Activated T-cell treated with anti-CD3 and anti-CD28 coated beads for 4 hours (primary cell): ENCODE measurements around the gene SDR39U1.
"Not testable (repeated sequence)": the region's sequence is repeated elsewhere in the genome, so short reads cannot be mapped to it uniquely, and the experiment has no call there.

Experiments used
- DNase-seq: peaks from one replicate; pipeline ENCODE4 v3.0.0-alpha.2; 2020

Gene SDR39U1, protein sequence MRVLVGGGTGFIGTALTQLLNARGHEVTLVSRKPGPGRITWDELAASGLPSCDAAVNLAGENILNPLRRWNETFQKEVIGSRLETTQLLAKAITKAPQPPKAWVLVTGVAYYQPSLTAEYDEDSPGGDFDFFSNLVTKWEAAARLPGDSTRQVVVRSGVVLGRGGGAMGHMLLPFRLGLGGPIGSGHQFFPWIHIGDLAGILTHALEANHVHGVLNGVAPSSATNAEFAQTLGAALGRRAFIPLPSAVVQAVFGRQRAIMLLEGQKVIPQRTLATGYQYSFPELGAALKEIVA

DNA sequence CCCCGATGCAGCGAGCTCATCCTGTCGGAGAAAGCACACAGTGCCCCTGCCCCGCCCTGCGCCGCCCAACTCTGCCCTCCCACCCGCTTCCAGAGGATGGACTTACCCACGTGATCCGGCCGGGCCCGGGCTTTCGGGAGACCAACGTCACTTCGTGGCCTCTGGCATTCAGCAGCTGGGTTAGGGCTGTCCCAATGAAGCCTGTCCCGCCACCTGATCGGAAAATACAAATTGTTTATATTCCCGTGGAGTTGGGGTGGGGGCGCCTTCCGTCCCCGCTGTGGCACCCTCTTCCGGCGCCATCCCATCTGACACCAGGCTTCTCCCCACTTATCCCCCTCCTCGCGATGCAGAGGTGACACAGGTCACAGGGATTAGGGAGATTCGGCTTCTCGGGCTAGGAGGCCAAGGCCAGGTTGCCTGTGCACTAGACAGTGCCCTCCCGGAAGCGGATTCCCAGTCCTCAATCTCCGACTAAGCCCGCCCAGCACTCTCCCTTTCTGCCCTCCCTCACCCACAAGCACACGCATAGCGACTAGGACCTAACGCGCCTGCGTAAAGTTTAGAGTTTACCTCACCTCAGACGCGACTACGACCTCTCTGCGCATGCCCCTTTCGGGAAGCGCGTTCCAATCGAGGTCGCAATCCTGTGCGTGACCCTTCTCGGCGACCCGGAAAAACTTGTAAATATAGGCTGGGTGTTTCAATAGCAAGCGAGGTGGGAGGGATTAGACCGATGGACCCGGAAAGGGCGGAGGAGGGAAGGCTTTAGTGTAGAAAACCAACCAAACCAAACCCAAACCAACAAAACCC, at the start of gene SDR39U1:
Gene SDR39U1, minus strand, starts transcription at position 537 of the 813 bp plus-strand sequence. Its CDS starts 7 bp downstream, at position 530.
- DNase-seq, result peak; percentile 92

GRCh38 chr14:24491586-24492408, 49.2 kb upstream of the SDR39U1 start:
- not testable (repeated sequence) for DNase-seq

DNA sequence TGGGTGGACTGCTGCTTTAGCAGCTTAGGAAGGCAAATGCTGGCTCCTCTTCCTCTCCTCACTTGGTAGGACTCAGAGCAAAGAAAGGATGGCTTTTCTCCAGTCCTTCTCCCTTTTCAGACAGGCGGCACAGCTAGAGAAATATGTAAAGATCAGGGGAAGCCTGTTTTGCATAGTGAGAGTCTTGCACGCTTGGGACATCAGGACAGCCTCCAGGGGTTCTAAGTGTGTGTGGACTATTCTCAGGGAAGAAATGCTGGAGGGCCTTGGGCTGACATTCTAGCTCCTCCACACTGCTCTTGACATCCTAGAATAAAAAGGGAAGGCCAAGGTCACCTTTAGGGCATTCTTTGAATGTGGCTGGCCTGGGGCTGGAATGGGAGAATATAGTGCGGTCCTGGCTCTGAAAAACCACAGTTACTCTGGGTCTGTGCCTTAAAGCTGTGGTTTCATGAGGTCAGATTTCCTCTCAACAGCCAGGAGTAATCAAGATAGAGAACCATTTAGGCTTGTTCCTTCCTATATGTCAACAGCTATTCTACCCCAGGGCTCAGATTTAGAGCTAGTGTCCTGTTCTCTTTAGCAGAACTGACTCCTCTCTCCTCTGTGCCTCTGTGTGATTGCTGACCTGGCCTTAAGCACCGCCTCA, 41.2 kb upstream of the SDR39U1 start:
- no peak for DNase-seq

GRCh38 chr14:24482699-24483303, 40.2 kb upstream of the SDR39U1 start:
- not testable (repeated sequence) for DNase-seq

DNA sequence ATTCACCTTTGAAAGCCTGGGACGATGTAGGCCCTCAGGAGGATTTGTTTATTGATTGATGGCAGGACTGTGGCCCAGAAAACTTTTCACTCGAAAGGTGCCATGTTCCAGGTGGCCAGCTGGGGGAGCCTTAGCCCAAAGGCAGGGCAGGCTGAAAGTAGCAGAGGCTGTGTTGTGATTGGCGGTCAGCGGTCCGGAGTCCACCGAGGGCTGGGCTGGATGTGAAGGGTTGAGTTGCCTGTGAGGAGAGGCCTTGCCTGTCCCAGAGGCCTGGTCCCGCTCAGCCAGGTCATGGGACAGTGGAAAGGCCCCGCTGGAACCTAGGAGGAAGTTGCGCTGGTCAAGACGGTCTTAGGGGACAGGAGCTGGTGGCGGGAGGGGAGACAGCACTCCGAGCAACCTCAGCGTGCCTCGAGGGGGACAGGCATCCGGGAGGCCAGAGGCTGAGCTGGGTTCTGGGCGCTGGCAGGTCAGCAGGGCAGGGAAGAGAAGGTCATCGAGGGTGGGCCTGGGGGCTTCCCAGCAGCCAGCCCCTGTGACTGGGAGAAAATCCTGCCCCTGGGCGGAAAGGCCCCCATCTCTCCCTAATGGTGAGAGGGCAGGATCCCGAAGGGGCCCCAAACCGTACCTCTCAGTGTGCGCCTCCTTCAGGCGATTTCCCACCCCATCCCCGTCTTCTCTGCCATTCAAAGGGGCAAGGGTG, 39.2 kb upstream of the SDR39U1 start:
- DNase-seq, result peak; percentile 3

GRCh38 chr14:24479999-24480398, 37.4 kb upstream of the SDR39U1 start:
- not testable (repeated sequence) for DNase-seq

- no peak for DNase-seq
Measured at GRCh38 chr14:24475261-24475660, 32.7 kb upstream of the SDR39U1 start.

DNA sequence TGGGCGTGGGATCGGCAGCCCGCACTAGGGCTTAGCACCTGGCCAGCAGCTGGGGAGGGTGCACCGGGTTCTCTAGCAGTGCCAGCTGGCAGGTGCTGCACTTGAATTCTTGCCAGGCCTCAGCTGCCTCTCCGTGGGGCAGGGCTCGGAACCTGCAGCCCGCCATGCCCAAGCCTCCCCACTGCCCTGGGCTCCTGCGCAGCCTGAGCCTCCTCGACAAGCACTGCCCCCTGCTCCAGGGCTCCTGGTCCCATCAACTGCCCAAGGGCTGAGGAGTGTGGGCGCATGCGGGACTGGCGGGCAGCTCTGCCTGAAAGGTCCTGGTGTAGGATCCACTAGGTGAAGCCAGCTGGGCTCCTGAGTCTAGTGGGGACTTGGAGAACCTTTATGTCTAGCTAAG, 30.6 kb upstream of the SDR39U1 start:
- no peak for DNase-seq

DNA sequence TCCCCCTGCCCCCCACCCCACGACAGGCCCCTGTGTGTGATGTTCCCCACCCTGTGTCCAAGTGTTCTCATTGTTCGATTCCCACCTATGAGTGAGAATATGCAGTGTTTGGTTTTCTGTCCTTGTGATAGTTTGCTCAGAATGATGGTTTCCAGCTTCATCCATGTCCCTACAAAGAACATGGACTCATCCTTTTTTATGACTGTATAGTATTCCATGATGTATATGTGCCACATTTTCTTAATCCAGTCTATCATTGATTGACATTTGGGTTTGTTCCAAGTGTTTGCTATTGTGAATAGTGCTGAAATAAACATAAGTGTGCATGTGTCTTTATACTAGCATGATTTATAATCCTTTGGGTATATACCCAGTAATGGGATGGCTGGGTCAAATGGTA, 27.9 kb upstream of the SDR39U1 start:
- not testable (repeated sequence) for DNase-seq

GRCh38 chr14:24465805-24466204, 23.2 kb upstream of the SDR39U1 start:
- DNase-seq, result no peak

DNA sequence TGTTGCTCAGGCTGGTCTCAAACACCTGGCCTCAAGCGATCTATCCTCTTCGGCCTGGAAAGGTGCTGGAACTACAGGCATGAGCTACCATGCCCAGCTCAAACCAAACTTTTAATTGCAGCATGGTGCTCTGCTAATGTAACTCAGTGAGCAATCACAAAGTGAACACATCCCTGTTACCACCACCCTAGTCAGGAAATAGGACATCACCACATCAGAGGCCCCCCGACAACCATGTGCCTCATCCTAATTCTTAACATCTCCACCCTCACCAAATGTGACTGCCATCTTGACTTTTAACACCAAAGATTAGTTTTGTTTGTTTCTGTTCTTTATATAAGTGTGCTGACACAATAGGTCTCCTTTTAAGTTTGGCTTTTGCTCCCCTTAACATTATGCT, 22.8 kb upstream of the SDR39U1 start:
- DNase-seq, result no peak

- no peak for DNase-seq
Measured at GRCh38 chr14:24463884-24464785, 21.6 kb upstream of the SDR39U1 start.

- DNase-seq, result no peak
Measured at GRCh38 chr14:24463017-24463883, 20.7 kb upstream of the SDR39U1 start.

DNA sequence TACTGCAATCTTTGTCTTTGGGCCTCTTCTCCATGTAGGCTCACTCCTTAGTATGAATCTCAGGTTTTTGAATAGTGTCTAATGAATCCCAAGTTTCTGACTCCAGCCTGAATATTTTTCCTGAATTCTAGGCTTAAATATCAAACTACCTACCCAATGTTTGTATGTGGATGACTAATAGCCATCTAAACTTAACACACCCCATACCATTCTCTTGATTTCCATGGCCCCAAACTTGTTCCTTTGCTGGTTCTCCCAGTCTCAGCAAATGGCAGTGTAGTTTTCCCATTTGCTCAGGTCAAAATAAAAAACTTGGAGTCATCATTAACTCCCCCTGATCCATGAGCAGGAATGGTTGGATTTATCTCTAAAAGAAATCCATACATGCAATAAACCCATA, 18.8 kb upstream of the SDR39U1 start:
- DNase-seq, result no peak

- DNase-seq, result no peak
Measured at GRCh38 chr14:24459331-24459730, 16.8 kb upstream of the SDR39U1 start.

DNA sequence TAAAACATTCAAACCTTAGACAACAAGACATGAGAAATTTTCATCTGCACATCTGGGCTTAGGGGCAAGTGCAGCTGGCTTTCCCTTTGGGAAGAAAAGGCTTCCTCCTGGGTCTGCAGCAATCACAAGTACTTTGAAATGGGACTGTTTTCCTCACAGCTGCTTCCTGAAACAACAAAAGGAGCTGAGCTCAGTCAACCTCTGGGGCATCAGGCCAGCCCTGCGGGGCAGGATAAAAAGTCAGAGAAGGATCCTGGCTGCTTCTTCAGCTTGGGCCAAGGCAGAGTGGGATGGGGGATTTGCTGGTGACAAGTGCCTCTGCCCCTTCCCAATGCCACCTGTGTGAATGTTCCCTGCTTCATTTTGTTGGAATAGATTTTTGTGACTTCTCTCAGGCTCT, 16.2 kb upstream of the SDR39U1 start:
- DNase-seq, result no peak

DNA sequence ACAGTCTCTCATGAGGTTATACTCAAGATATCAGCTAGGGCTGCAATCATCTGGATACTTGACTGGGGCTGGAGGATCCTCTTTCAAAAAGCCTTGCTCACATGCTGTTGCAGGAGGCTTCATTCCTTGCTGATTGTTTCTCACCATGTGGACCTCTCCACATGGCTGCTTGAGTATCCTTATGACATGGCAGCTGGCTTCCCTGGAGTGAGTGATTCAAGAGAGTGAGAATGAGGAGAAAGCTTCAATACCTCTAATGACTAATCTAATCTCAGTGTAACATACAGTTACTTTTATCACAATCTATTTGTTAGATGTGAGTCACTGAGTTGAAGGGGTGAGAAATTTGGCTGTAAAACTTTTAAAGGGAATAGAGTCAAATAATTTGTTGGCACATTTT, 14.4 kb upstream of the SDR39U1 start:
- no peak for DNase-seq

- DNase-seq, result not testable (repeated sequence)
Measured at GRCh38 chr14:24450828-24451227, 8.3 kb upstream of the SDR39U1 start.

- no peak for DNase-seq
Measured at GRCh38 chr14:24443053-24443665, 583 bp upstream of the SDR39U1 start.
